Gastrocnemius medialis (tissue), 4 donors: ENCODE data around the gene LEMD2. TPM values are rescaled to one million over a fixed set of nuclear protein-coding genes. Genes with fewer than 3 reads are reported as not detected.
A peak's percentile ranks its signal among the peaks of the same experiment; 100 is the strongest.

Source experiments
- ATAC-seq, 2 donors: fragments of 150-250 bp; one replicate each; pipeline ENCODE4 v1.9.1; 2016
- DNase-seq, 2 donors: peaks; one replicate each; pipeline ENCODE4 v3.0.0-alpha.2; 2019
- H3K27ac ChIP-seq, 4 donors: fragments of 200-600 bp; sonication (generic); 1 replicate in 1 of 4; 2 replicates in 3 of 4; pipeline ENCODE4 v1.5.1; 2016 to 2018; ENCODE audit warnings: mild to moderate bottlenecking in 2 of 4, moderate library complexity in 1 of 4
- H3K27me3 ChIP-seq, 3 donors: fragments of 200-600 bp; sonication (generic) in 2 of 3; 1 replicate in 1 of 3; 2 replicates in 2 of 3; pipeline versions ENCODE4 v1.5.1 to v1.6.0; 2016 to 2019; ENCODE audit warnings: mild to moderate bottlenecking in 1 of 3, moderate library complexity in 1 of 3
- H3K36me3 ChIP-seq, 2 donors: fragments of 200-600 bp; sonication (generic) in 1 of 2; one replicate each; pipeline ENCODE4 v1.5.1; 2017 to 2018
- H3K4me1 ChIP-seq, 2 donors: fragments of 200-600 bp; sonication (generic) in 1 of 2; one replicate each; pipeline ENCODE4 v1.5.1; 2016 to 2017; ENCODE audit warnings: mild to moderate bottlenecking in 2 of 2
- H3K4me3 ChIP-seq, 4 donors: fragments of 200-600 bp; sonication (generic) in 3 of 4; 1 replicate in 1 of 4; 2 replicates in 3 of 4; pipeline ENCODE4 v1.5.1; 2016 to 2019; ENCODE audit warnings: mild to moderate bottlenecking in 2 of 4
- H3K9me3 ChIP-seq, 3 donors: fragments of 200-600 bp; sonication (generic) in 2 of 3; 1 replicate in 1 of 3; 2 replicates in 2 of 3; pipeline ENCODE4 v1.5.1; 2016 to 2019
- CTCF ChIP-seq, 5 experiments: fragments of 450-650 bp in 3 of 5; fragments of 200-600 bp in 2 of 5; sonication (generic) in 2 of 5; IDR thresholded peaks in 4 of 5; conservative IDR thresholded peaks in 1 of 5; 1 replicate in 4 of 5; 2 replicates in 1 of 5; pipeline ENCODE4 v1.5.1; 2016 to 2019; ENCODE audit warnings: antibody characterized with exemption in 5 of 5, mild to moderate bottlenecking in 3 of 5, moderate library complexity in 3 of 5
- POLR2A ChIP-seq, 2 donors: fragments of 450-650 bp; IDR thresholded peaks; one replicate each; pipeline ENCODE4 v1.6.1; 2017; ENCODE audit warnings: antibody characterized with exemption in 2 of 2, mild to moderate bottlenecking in 2 of 2, moderate library complexity in 2 of 2
- in situ Hi-C, 4 donors: fragments of 200-750 bp; cut with MboI; loops; one replicate each; pipeline versions ENCODE4 v1.15.0 to v1.8.0; 2017; ENCODE audit warnings: low sequenced_read_pairs in 4 of 4
- intact Hi-C: fragments of 100-400 bp; cut with DNase I; formaldehyde crosslinking; loops from one replicate; pipeline ENCODE4 v1.15.1; 2023; ENCODE audit warnings: low total_unique reads
- total RNA-seq, 4 donors: library from RNA; depleted of rRNA; stranded (reverse); fragments of >200 nt; gene quantifications; one replicate each; pipeline versions ENCODE4 v1.1.0 to v1.2.3, GENCODE V29; 2016

LEMD2 gene
- total RNA-seq = 10 to 100 TPM; 34.1 to 39.1 (median 38.1) TPM

GRCh38 chr6:33788694-33789549, at the start of gene LEMD2:
LEMD2 (minus strand) TSS chr6:33789130; CDS start chr6:33789116, 14 bp downstream.
- ATAC-seq = peak; percentile 89 to 93
- Histone ChIP-seq H3K36me3 (peaks cover 0 to 16% of the 10 kb centered on the region in 2 donors), H3K4me3 (peak within 1 kb of the TSS; percentile 66 to 90 (median 68)), H3K27ac (peak within 1 kb of the TSS; percentile 94 to 97 (median 94)), H3K9me3 (no peaks in the 10 kb centered on the region), H3K27me3 (peaks cover 6 to 8% (median 8%) of the 10 kb centered on the region in 3 donors), H3K4me1 (peaks cover 31 to 36% of the 10 kb centered on the region in 2 donors)
- intact Hi-C loops (loop anchor here (2.0 to 5.0 kb wide), 3 partner anchors 18 to 202 kb away; no protein-coding TSS in a partner anchor), in situ Hi-C loops (no loop called here)
- TF ChIP-seq CTCF (IDR thresholded peaks at IDR 0.05 in 4 of 5, conservative IDR thresholded peaks at IDR 0.05 in 1 of 5) (peak in 1 of 5 experiments; percentile 13), POLR2A (IDR thresholded peaks at IDR 0.05) (peak; percentile 92 to 96)
- peak; percentile 89 to 93 for DNase-seq

- Histone ChIP-seq H3K36me3 (no peaks in the 10 kb centered on the region), H3K27me3 (peaks cover 0 to 2% (median 0%) of the 10 kb centered on the region in 3 donors), H3K4me1 (no peaks in the 10 kb centered on the region), H3K9me3 (no peaks in the 10 kb centered on the region), H3K4me3 (no peak overlapping the region), H3K27ac (no peak overlapping the region)
- DNase-seq = no peak
- TF ChIP-seq POLR2A (IDR thresholded peaks at IDR 0.05) = no peak
- TF ChIP-seq CTCF (IDR thresholded peaks at IDR 0.05 in 4 of 5, conservative IDR thresholded peaks at IDR 0.05 in 1 of 5) = no peak
- in situ Hi-C loops (no loop called here), intact Hi-C loops (no loop called here)
- no peak for ATAC-seq
Measured at GRCh38 chr6:33837971-33838665, 49.2 kb upstream of the LEMD2 start.

- no peaks in the 10 kb centered on the region for H3K9me3 ChIP-seq
- in situ Hi-C loops = no loop called here
- intact Hi-C loops = no loop called here
- no peaks in the 10 kb centered on the region for H3K4me1 ChIP-seq
- H3K36me3 ChIP-seq = no peaks in the 10 kb centered on the region
- no peak for DNase-seq
- TF ChIP-seq POLR2A (IDR thresholded peaks at IDR 0.05) = no peak
- ATAC-seq = no peak
- no peak overlapping the region for H3K4me3 ChIP-seq
- no peak overlapping the region for H3K27ac ChIP-seq
- H3K27me3 ChIP-seq = peaks cover 0 to 2% (median 0%) of the 10 kb centered on the region in 3 donors
Measured at GRCh38 chr6:33836806-33837469, 48.0 kb upstream of the LEMD2 start.

GRCh38 chr6:33834401-33835392, 45.8 kb upstream of the LEMD2 start:
- ATAC-seq = no peak
- Histone ChIP-seq H3K4me3 (no peak overlapping the region), H3K4me1 (no peaks in the 10 kb centered on the region), H3K36me3 (no peaks in the 10 kb centered on the region), H3K27ac (no peak overlapping the region), H3K27me3 (peaks cover 0 to 7% (median 0%) of the 10 kb centered on the region in 3 donors), H3K9me3 (no peaks in the 10 kb centered on the region)
- in situ Hi-C loops = no loop called here
- TF ChIP-seq POLR2A (IDR thresholded peaks at IDR 0.05) (no peak), CTCF (IDR thresholded peaks at IDR 0.05 in 4 of 5, conservative IDR thresholded peaks at IDR 0.05 in 1 of 5) (no peak)
- intact Hi-C loops = no loop called here
- no peak for DNase-seq
